Glutamatergic neuron (in vitro differentiated cells): ENCODE measurements around the gene GALNT17. TPM values are rescaled to one million over a fixed set of nuclear protein-coding genes. Genes with fewer than 3 reads are reported as not detected.

ENCODE experiments used
- DNase-seq: peaks from one replicate; pipeline ENCODE4 v3.0.0; 2022
- H3K27ac Mint-ChIP-seq: one replicate; pipeline ENCODE4 v1.8.0; 2020; ENCODE audit warnings: mild to moderate bottlenecking, mixed read lengths, inconsistent platforms; ENCODE audit not compliant: unreplicated experiment
- H3K27me3 Mint-ChIP-seq: one replicate; pipeline ENCODE4 v1.8.0; 2020; ENCODE audit warnings: mild to moderate bottlenecking, moderate library complexity, mixed read lengths, inconsistent platforms; ENCODE audit not compliant: unreplicated experiment
- H3K36me3 Mint-ChIP-seq: one replicate; pipeline ENCODE4 v1.8.0; 2020; ENCODE audit warnings: mild to moderate bottlenecking, mixed read lengths, inconsistent platforms; ENCODE audit not compliant: unreplicated experiment
- H3K4me1 Mint-ChIP-seq: one replicate; pipeline ENCODE4 v1.8.0; 2020; ENCODE audit warnings: mild to moderate bottlenecking, low read depth, mixed read lengths, inconsistent platforms; ENCODE audit not compliant: unreplicated experiment
- H3K4me3 Mint-ChIP-seq: one replicate; pipeline ENCODE4 v1.8.0; 2020; ENCODE audit warnings: mild to moderate bottlenecking, mixed read lengths, inconsistent platforms; ENCODE audit not compliant: unreplicated experiment
- H3K9me3 Mint-ChIP-seq: one replicate; pipeline ENCODE4 v1.8.0; 2020; ENCODE audit warnings: mild to moderate bottlenecking, moderate library complexity, mixed read lengths, inconsistent platforms; ENCODE audit not compliant: unreplicated experiment
- total RNA-seq: library from RNA; stranded (reverse); fragmentation: NEBNext Ultra II Directional; extraction: Animal tissue kit (Norgen Biotek cat#: 25700); gene quantifications from one replicate; pipeline ENCODE4 v1.2.1, GENCODE V29; 2021; ENCODE audit not compliant: unreplicated experiment
- TF ChIP-seq, protein P1 (sequence below): fragments of 200-600 bp; sonication (generic); IDR thresholded peaks from one replicate; pipeline ENCODE4 v1.5.0; 2021; ENCODE audit not compliant: partially characterized antibody, unreplicated experiment

Gene GALNT17
- total RNA-seq, 1 donor from 2014 or later: 42.0 TPM

GRCh38 chr7:71120096-71120495 lies 11.8 kb upstream of the GALNT17 start:
- no peaks in the 10 kb centered on the region for H3K36me3 Mint-ChIP-seq
- no peak for DNase-seq
- H3K9me3 Mint-ChIP-seq: peaks cover 1% of the 10 kb centered on the region
- peaks cover 3% of the 10 kb centered on the region for H3K27me3 Mint-ChIP-seq
- no peaks in the 10 kb centered on the region for H3K4me1 Mint-ChIP-seq
- TF ChIP-seq, protein P1, sequence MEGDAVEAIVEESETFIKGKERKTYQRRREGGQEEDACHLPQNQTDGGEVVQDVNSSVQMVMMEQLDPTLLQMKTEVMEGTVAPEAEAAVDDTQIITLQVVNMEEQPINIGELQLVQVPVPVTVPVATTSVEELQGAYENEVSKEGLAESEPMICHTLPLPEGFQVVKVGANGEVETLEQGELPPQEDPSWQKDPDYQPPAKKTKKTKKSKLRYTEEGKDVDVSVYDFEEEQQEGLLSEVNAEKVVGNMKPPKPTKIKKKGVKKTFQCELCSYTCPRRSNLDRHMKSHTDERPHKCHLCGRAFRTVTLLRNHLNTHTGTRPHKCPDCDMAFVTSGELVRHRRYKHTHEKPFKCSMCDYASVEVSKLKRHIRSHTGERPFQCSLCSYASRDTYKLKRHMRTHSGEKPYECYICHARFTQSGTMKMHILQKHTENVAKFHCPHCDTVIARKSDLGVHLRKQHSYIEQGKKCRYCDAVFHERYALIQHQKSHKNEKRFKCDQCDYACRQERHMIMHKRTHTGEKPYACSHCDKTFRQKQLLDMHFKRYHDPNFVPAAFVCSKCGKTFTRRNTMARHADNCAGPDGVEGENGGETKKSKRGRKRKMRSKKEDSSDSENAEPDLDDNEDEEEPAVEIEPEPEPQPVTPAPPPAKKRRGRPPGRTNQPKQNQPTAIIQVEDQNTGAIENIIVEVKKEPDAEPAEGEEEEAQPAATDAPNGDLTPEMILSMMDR: no peak
- no peak overlapping the region for H3K27ac Mint-ChIP-seq
- H3K4me3 Mint-ChIP-seq: no peak overlapping the region

- Mint-ChIP-seq H3K9me3 (peaks cover 8% of the 10 kb centered on the region), H3K4me1 (peaks cover 15% of the 10 kb centered on the region), H3K27ac (no peak overlapping the region), H3K4me3 (no peak overlapping the region), H3K36me3 (no peaks in the 10 kb centered on the region), H3K27me3 (peaks cover 13% of the 10 kb centered on the region)
- DNase-seq: no peak
- TF ChIP-seq, protein P1: no peak
Observed at GRCh38 chr7:71129126-71129525, 2.8 kb upstream of the GALNT17 start.

GRCh38 chr7:71130031-71130679 lies 1.8 kb upstream of the GALNT17 start:
- H3K4me1 Mint-ChIP-seq: peaks cover 18% of the 10 kb centered on the region
- peak overlapping the region; percentile 82 for H3K4me3 Mint-ChIP-seq
- peaks cover 11% of the 10 kb centered on the region for H3K9me3 Mint-ChIP-seq
- TF ChIP-seq, protein P1: no peak
- no peak overlapping the region for H3K27ac Mint-ChIP-seq
- no peak for DNase-seq
- H3K36me3 Mint-ChIP-seq: no peaks in the 10 kb centered on the region
- peaks cover 16% of the 10 kb centered on the region for H3K27me3 Mint-ChIP-seq

- Mint-ChIP-seq H3K27ac (peak overlapping the region; percentile 85), H3K4me1 (peaks cover 18% of the 10 kb centered on the region), H3K9me3 (peaks cover 11% of the 10 kb centered on the region), H3K27me3 (peaks cover 16% of the 10 kb centered on the region), H3K4me3 (peak overlapping the region; percentile 82), H3K36me3 (no peaks in the 10 kb centered on the region)
- TF ChIP-seq, protein P1: peak; percentile 18
- peak; percentile 89 for DNase-seq
Observed at GRCh38 chr7:71131256-71132126, 453 bp upstream of the GALNT17 start.
